Nephron progenitor cell (in vitro differentiated cells): ENCODE results near the gene PDGFB.

Experiments
- DNase-seq: peaks from one replicate; pipeline ENCODE4 v3.0.0; 2021
- H3K27ac Mint-ChIP-seq: 2 replicates; pipeline ENCODE4 v1.8.0; 2021; ENCODE audit warnings: mild to moderate bottlenecking, moderate library complexity, mixed read lengths
- H3K27me3 Mint-ChIP-seq: 2 replicates; pipeline ENCODE4 v1.8.0; 2021; ENCODE audit warnings: mild to moderate bottlenecking, low read depth, mixed read lengths; ENCODE audit not compliant: poor library complexity
- H3K36me3 Mint-ChIP-seq: 2 replicates; pipeline ENCODE4 v1.8.0; 2021; ENCODE audit warnings: low read depth, mixed read lengths
- H3K4me1 Mint-ChIP-seq: 2 replicates; pipeline ENCODE4 v1.8.0; 2021; ENCODE audit warnings: mixed read lengths
- H3K4me3 Mint-ChIP-seq: 2 replicates; pipeline ENCODE4 v1.8.0; 2021; ENCODE audit warnings: mild to moderate bottlenecking, moderate library complexity, mixed read lengths
- H3K9me3 Mint-ChIP-seq: 2 replicates; pipeline ENCODE4 v1.8.0; 2021; ENCODE audit warnings: mild to moderate bottlenecking, moderate library complexity, mixed read lengths
- TF ChIP-seq, protein P1 (sequence below): fragments of 200-600 bp; sonication (generic); IDR thresholded peaks from 2 replicates; pipeline ENCODE4 v1.5.0; 2021; ENCODE audit warnings: antibody characterized with exemption

The PDGFB gene

DNA sequence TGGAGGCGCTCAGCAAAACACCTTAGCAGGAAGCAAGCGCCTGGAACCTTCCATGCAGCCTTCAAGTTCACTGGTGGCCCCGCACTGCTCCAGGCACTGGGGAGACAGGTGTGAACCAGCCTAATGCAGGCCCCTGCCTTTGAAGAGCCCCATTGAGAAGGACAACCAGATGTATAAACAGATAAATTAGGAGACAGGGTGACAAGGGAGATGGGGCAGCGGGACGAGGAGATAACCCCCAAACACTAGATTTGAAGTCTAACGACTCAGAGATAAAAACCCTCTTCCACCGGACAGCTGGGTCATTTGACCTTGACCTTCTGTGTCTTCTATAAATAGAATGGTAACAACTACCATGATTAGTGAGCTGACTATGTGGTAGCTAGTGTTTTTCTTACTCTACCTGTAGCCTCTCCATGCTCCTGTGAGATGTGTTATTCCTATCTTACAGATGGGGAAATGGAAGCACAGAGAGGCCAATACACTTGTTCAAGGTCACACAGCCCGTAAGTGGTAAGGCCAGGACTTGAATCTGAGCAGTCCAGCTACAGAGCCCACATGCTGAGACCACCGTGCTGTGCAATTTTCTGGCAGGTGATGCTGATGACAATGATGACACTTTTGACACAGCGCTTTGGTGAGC, 2.0 kb upstream of the PDGFB start:
- Mint-ChIP-seq H3K36me3 (no peaks in the 10 kb centered on the region), H3K27ac (no peak overlapping the region), H3K27me3 (peaks cover 77% of the 10 kb centered on the region), H3K9me3 (no peaks in the 10 kb centered on the region), H3K4me3 (no peak overlapping the region), H3K4me1 (peaks cover 17% of the 10 kb centered on the region)
- DNase-seq = no peak
- TF ChIP-seq, protein P1, sequence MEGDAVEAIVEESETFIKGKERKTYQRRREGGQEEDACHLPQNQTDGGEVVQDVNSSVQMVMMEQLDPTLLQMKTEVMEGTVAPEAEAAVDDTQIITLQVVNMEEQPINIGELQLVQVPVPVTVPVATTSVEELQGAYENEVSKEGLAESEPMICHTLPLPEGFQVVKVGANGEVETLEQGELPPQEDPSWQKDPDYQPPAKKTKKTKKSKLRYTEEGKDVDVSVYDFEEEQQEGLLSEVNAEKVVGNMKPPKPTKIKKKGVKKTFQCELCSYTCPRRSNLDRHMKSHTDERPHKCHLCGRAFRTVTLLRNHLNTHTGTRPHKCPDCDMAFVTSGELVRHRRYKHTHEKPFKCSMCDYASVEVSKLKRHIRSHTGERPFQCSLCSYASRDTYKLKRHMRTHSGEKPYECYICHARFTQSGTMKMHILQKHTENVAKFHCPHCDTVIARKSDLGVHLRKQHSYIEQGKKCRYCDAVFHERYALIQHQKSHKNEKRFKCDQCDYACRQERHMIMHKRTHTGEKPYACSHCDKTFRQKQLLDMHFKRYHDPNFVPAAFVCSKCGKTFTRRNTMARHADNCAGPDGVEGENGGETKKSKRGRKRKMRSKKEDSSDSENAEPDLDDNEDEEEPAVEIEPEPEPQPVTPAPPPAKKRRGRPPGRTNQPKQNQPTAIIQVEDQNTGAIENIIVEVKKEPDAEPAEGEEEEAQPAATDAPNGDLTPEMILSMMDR = no peak

DNA sequence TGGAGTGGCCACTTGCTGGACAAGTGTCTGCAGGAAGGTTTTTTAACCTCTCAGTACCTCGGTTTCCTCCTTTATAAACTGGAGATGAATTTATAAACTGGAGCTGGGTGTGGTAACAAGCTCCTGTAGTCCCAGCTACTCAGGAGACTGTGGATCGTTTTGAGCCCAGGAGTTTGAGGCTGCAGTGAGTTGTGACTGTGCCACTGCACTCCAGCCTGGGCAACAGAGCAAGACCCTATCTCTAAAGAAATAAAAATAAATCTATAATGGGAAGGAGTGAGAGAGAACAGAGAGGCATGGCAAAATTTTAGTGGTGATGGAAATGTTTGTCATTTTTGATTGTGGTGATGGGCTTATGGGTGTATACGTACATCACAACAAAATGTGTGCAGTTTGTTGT, 1.4 kb upstream of the PDGFB start:
- Mint-ChIP-seq H3K4me1 (peaks cover 23% of the 10 kb centered on the region), H3K27ac (no peak overlapping the region), H3K9me3 (no peaks in the 10 kb centered on the region), H3K27me3 (peaks cover 79% of the 10 kb centered on the region), H3K4me3 (no peak overlapping the region), H3K36me3 (no peaks in the 10 kb centered on the region)
- DNase-seq = no peak
- TF ChIP-seq, protein P1 = no peak

DNA sequence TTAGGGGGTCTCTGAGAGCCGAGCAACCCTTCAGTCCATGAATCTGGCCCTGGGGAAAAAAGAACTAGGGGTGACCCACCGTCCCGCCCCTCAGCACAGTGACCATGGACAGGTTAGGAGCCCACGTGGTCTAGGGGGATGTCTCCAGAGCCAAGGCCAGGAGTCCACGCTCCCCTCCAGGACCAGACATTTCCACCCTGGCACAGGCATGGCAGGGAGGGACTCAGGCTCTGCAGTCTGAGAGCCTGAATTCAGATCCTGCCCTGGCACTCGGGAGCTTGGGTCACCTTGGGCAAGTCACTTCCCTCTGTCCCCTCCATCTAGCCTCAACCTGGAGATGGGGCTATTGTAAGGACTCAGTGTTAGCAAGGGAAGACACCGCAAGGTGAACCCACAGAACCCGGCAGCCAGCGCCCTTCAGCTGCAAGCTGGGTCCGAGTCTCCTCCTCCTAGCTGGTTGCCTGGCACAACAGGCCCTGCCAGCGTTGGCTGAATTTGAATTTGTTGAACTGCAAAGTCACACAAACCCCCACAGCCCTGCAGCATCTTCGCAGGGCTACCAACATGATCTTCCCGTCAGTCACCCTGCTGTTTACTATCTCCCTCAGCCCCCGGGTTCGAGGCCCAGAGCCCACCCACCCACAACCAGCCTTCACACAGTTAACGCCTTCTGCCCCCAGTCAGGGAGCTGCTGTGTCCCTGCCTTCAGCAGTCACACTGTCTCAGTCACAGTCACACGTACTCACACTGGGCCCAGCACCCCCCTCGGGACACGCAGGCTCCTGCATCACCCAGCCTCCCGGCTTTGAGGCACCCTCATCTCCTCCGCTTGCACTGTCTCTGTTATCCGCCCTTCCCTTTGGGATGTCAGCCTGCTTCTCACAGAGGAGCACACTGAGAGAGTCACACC, 603 bp upstream of the PDGFB start:
- H3K4me1 Mint-ChIP-seq = peaks cover 31% of the 10 kb centered on the region
- DNase-seq = no peak
- H3K27ac Mint-ChIP-seq = no peak overlapping the region
- peaks cover 77% of the 10 kb centered on the region for H3K27me3 Mint-ChIP-seq
- no peaks in the 10 kb centered on the region for H3K9me3 Mint-ChIP-seq
- H3K36me3 Mint-ChIP-seq = no peaks in the 10 kb centered on the region
- TF ChIP-seq, protein P1 = no peak
- peak overlapping the region; percentile 71 for H3K4me3 Mint-ChIP-seq

DNA sequence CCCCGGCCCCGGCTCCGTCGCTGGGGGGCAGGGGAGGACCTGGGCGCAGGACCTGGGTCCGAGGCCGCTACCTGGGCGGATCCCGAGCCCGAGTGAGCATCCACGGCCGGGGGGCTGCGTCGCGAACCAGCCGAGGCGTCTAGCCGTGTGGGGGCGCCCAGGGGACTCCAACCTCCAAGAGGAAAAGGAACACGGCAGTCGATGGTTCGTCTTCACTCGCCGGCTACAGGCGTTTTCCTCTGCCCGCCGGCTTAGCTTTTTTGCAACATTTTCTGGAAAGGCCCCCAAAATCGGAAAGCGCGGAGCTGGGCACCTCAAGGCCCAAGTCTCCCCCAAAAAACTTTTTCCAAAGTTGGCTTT, 666 bp downstream of the PDGFB start:
- H3K27ac Mint-ChIP-seq = no peak overlapping the region
- TF ChIP-seq, protein P1 = no peak
- H3K4me1 Mint-ChIP-seq = peaks cover 37% of the 10 kb centered on the region
- peak; percentile 42 for DNase-seq
- no peaks in the 10 kb centered on the region for H3K36me3 Mint-ChIP-seq
- H3K4me3 Mint-ChIP-seq = peak overlapping the region; percentile 86
- H3K9me3 Mint-ChIP-seq = no peaks in the 10 kb centered on the region
- H3K27me3 Mint-ChIP-seq = peaks cover 74% of the 10 kb centered on the region

DNA sequence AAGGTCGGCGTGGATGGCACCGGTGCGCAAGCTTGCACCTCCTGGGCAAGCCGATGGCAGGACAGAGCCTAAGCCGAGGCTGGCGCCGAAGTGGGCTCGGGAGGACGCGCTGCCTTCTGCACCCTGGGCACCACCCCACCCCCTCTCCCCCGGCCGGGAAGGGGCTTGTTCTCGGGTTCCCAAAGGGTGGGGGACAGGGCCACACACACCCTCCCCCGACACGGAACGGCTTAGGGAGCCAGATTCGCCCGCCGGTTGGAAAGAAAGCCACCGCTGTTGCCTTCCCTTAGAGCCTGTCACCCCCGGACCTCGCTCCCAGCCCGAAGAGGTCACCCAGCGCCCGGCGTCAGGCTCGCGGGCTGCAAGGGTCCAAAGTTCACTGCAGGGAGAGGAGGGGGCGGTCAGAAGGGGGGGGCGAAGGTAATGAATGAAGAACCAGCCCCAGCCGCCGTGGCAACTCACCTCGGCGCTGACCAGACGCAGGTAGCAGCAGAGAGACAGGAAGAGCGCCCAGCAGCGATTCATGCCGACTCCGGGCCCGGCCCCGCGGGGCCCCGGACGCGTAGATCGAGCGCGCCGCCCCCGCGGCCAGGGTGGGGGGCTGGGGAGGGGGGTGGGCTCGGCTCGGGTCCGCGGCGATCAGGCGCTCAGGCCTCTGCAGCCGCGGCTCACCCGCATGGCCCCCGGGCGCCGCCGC, 1.2 kb downstream of the PDGFB start:
- H3K36me3 Mint-ChIP-seq = no peaks in the 10 kb centered on the region
- peaks cover 37% of the 10 kb centered on the region for H3K4me1 Mint-ChIP-seq
- no peaks in the 10 kb centered on the region for H3K9me3 Mint-ChIP-seq
- DNase-seq = peak; percentile 46
- peaks cover 69% of the 10 kb centered on the region for H3K27me3 Mint-ChIP-seq
- peak overlapping the region; percentile 86 for H3K4me3 Mint-ChIP-seq
- H3K27ac Mint-ChIP-seq = no peak overlapping the region
- TF ChIP-seq, protein P1 = no peak
